GM12874 (cell line): ENCODE data around the gene EXOSC10.

ENCODE experiments used
- TF ChIP-seq, protein P1 (sequence below): IDR thresholded peaks from 2 replicates; pipeline ENCODE4 v1.5.1; 2011; ENCODE audit warnings: low read depth, mild to moderate bottlenecking, control low read depth, low read length, moderate library complexity; ENCODE audit not compliant: insufficient read depth

Gene EXOSC10

DNA sequence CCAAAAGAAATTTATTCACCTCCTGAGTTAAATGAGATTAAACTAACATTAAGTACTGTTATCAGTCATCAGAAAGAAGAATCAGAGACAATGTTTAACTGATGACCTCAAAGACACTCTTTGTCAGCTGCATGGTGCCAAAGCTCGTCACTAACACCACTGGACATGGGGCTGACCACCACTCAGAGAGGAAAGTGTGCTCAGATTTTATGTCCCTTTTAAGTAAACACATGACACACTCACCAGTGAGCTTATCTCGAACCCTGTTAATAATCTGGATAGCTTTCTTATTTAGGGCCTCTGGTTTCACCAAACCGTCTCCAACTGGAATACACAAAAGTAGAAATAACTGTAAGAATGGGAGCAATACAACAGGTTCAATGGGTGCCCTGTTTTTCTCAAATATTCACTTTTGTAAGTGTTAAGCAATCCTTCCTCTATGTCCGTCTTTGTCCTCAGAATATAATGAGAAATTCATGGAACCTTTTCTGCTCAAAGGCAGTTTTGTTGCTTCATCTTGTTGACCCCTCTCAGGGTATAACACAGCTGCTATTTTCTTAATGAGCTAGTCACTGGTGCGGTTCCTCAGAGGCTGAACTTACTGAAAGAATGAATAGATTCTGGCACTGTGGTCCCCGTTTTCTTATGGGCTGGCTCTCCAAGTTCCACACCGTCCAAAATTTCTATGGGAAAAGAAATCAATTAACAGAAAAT, 9.5 kb upstream of the EXOSC10 start:
- TF ChIP-seq, protein P1, sequence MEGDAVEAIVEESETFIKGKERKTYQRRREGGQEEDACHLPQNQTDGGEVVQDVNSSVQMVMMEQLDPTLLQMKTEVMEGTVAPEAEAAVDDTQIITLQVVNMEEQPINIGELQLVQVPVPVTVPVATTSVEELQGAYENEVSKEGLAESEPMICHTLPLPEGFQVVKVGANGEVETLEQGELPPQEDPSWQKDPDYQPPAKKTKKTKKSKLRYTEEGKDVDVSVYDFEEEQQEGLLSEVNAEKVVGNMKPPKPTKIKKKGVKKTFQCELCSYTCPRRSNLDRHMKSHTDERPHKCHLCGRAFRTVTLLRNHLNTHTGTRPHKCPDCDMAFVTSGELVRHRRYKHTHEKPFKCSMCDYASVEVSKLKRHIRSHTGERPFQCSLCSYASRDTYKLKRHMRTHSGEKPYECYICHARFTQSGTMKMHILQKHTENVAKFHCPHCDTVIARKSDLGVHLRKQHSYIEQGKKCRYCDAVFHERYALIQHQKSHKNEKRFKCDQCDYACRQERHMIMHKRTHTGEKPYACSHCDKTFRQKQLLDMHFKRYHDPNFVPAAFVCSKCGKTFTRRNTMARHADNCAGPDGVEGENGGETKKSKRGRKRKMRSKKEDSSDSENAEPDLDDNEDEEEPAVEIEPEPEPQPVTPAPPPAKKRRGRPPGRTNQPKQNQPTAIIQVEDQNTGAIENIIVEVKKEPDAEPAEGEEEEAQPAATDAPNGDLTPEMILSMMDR = no peak

GRCh38 chr1:11107599-11107998, 7.9 kb upstream of the EXOSC10 start:
- TF ChIP-seq, protein P1 = no peak

GRCh38 chr1:11105586-11105985, 5.9 kb upstream of the EXOSC10 start:
- TF ChIP-seq, protein P1 = no peak

- TF ChIP-seq, protein P1 = no peak
Measured at GRCh38 chr1:11101347-11101746, 1.7 kb upstream of the EXOSC10 start.

- TF ChIP-seq, protein P1 = no peak
Measured at GRCh38 chr1:11100149-11100493, 452 bp upstream of the EXOSC10 start.

DNA sequence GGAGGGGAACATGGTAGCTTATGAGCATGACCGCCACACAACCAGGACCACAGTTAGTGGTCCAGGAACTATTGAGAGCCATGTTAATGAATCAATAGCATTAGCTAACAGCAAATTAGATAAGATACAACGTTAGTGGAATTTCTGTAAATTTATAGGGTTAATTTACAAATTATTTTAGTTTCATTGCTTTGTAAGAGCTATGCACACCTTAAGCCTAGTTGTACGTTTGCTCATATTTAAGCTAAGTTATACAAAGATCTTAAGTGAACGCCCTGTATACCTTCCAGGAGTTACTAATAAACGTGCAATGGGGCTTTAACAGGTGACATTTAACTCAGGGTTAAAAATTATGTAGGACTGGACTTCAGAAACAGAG, 749 bp downstream of the EXOSC10 start:
- TF ChIP-seq, protein P1 = no peak

- TF ChIP-seq, protein P1 = no peak
Measured at GRCh38 chr1:11080931-11081330, 18.7 kb downstream of the EXOSC10 start.

GRCh38 chr1:11078631-11079030, 21.0 kb downstream of the EXOSC10 start:
- TF ChIP-seq, protein P1 = no peak
